Stimulated activated CD4-positive, alpha-beta T cell treated with anti-CD3 and anti-CD28 coated beads, Interleukin-12 subunit alpha, Interleukin-12 subunit beta, amount 100 ng/mL, for 48 hours (primary cell): ENCODE data around the gene RDH16.
"Not testable (repeated sequence)": the region's sequence is repeated elsewhere in the genome, so short reads cannot be mapped to it uniquely, and the experiment has no call there.

ENCODE experiments used
- DNase-seq, 3 donors: peaks; one replicate each; pipeline ENCODE4 v3.0.0-alpha.2; 2020; ENCODE audit warnings: low read depth in 2 of 3, low spot score in 1 of 3

The RDH16 gene

GRCh38 chr12:56954958-56955355, 2.5 kb downstream of the RDH16 start:
- no peak for DNase-seq

- no peak for DNase-seq
Measured at GRCh38 chr12:56954057-56954957, 3.1 kb downstream of the RDH16 start.

GRCh38 chr12:56953314-56953713, 4.1 kb downstream of the RDH16 start:
- DNase-seq = no peak

GRCh38 chr12:56951582-56952339, 5.6 kb downstream of the RDH16 start:
- no peak for DNase-seq

GRCh38 chr12:56948881-56949280, 8.5 kb downstream of the RDH16 start:
- no peak for DNase-seq

- DNase-seq = no peak
Measured at GRCh38 chr12:56948457-56948777, 9.0 kb downstream of the RDH16 start.

GRCh38 chr12:56947633-56948456, 9.6 kb downstream of the RDH16 start:
- no peak for DNase-seq

- no peak for DNase-seq
Measured at GRCh38 chr12:56943878-56944277, 13.5 kb downstream of the RDH16 start.

GRCh38 chr12:56943374-56943773, 14.0 kb downstream of the RDH16 start:
- not testable (repeated sequence) for DNase-seq

GRCh38 chr12:56941299-56942017, 15.9 kb downstream of the RDH16 start:
- DNase-seq = no peak

GRCh38 chr12:56940942-56941298, 16.5 kb downstream of the RDH16 start:
- DNase-seq = not testable (repeated sequence)

- no peak for DNase-seq
Measured at GRCh38 chr12:56935752-56936151, 21.7 kb downstream of the RDH16 start.

GRCh38 chr12:56935157-56935556, 22.3 kb downstream of the RDH16 start:
- DNase-seq = no peak

- no peak for DNase-seq
Measured at GRCh38 chr12:56933826-56934625, 23.4 kb downstream of the RDH16 start, which contains the start of gene SDR9C7. Gene SDR9C7, minus strand, starts transcription at chr12:56934408. Its CDS starts 147 bp downstream, at chr12:56934261.

- no peak for DNase-seq
Measured at GRCh38 chr12:56932867-56933266, 24.5 kb downstream of the RDH16 start.

GRCh38 chr12:56932146-56932545, 25.3 kb downstream of the RDH16 start:
- no peak for DNase-seq

GRCh38 chr12:56931474-56931978, 25.9 kb downstream of the RDH16 start:
- DNase-seq = peak in 1 of 3 donors; percentile 8

GRCh38 chr12:56930241-56930640, 27.2 kb downstream of the RDH16 start:
- DNase-seq = no peak

- no peak for DNase-seq
Measured at GRCh38 chr12:56929780-56930179, 27.6 kb downstream of the RDH16 start.

- no peak for DNase-seq
Measured at GRCh38 chr12:56928262-56928661, 29.1 kb downstream of the RDH16 start.
